Smooth muscle cell (in vitro differentiated cells): ENCODE data around the gene PRKCZ. TPM values are rescaled to one million over a fixed set of nuclear protein-coding genes. Genes with fewer than 3 reads are reported as not detected.
"Not testable (repeated sequence)": the region's sequence is repeated elsewhere in the genome, so short reads cannot be mapped to it uniquely, and the experiment has no call there.

Experiments
- DNase-seq: peaks from one replicate; lab custom pipeline; 2025; ENCODE audit not compliant: unreplicated experiment; lab: John Stamatoyannopoulos, UW
- H2AFZ ChIP-seq: fragments of 200-600 bp; sonication (generic); 2 replicates; pipeline ENCODE4 v1.6.0; 2016; ENCODE audit warnings: antibody characterized with exemption, low read depth, mild to moderate bottlenecking
- H3F3A ChIP-seq: fragments of 200-600 bp; sonication (generic); 2 replicates; pipeline ENCODE4 v1.6.0; 2017; ENCODE audit warnings: antibody characterized with exemption, low read depth
- H3K27ac ChIP-seq: fragments of 200-600 bp; sonication (generic); 2 replicates; pipeline ENCODE4 v1.5.1; 2016; ENCODE audit warnings: low read depth, mild to moderate bottlenecking
- H3K27me3 ChIP-seq: fragments of 200-600 bp; sonication (generic); 2 replicates; pipeline ENCODE4 v1.6.1; 2016; ENCODE audit warnings: low read depth, mild to moderate bottlenecking
- H3K36me3 ChIP-seq: fragments of 200-600 bp; sonication (generic); 2 replicates; pipeline ENCODE4 v1.5.1; 2016; ENCODE audit warnings: low read depth
- H3K4me1 ChIP-seq: fragments of 200-600 bp; sonication (generic); 2 replicates; pipeline ENCODE4 v1.5.1; 2016; ENCODE audit warnings: low read depth
- H3K4me2 ChIP-seq: fragments of 200-600 bp; sonication (generic); 2 replicates; pipeline ENCODE4 v1.6.0; 2016; ENCODE audit warnings: mild to moderate bottlenecking
- H3K4me3 ChIP-seq: fragments of 200-600 bp; sonication (generic); 2 replicates; pipeline ENCODE4 v1.5.1; 2016; ENCODE audit warnings: mild to moderate bottlenecking
- H3K79me2 ChIP-seq: fragments of 200-600 bp; sonication (generic); 2 replicates; pipeline ENCODE4 v1.6.0; 2016; ENCODE audit warnings: low read depth, mild to moderate bottlenecking
- H3K9ac ChIP-seq: fragments of 200-600 bp; sonication (generic); 2 replicates; pipeline ENCODE4 v1.6.0; 2016; ENCODE audit warnings: low read depth
- H3K9me3 ChIP-seq: fragments of 200-600 bp; sonication (generic); replicated peaks from 2 replicates; pipeline ENCODE4 v1.5.1; 2016; ENCODE audit warnings: low read depth
- H4K20me1 ChIP-seq: fragments of 200-600 bp; sonication (generic); 2 replicates; pipeline ENCODE4 v1.6.0; 2016; ENCODE audit warnings: low read depth
- WGBS: methylation state at CpG from one replicate; pipeline ENCODE4 v1.1.7; 2016; ENCODE audit warnings: low lambda C conversion rate; 5-methylcytosine and 5-hydroxymethylcytosine counted together
- polyA plus RNA-seq: library from polyadenylated mRNA; unstranded; fragments of >200 nt; fragmentation: Nextera tagmentation; extraction: Ambion mirVana; gene quantifications from 2 replicates; pipeline ENCODE4 v1.2.1, GENCODE V29; 2016
- total RNA-seq: library from RNA; depleted of rRNA; stranded (reverse); fragments of >200 nt; gene quantifications from 2 replicates; pipeline ENCODE4 v1.2.3, GENCODE V29; 2014
- TF ChIP-seq, protein P1 (sequence below): fragments of 200-600 bp; sonication (generic); IDR thresholded peaks from 2 replicates; pipeline ENCODE4 v1.5.1; 2017; ENCODE audit warnings: borderline replicate concordance, mild to moderate bottlenecking, antibody characterized with exemption; ENCODE audit not compliant: insufficient read depth, poor library complexity, severe bottlenecking

PRKCZ gene
- total and polyA plus RNA-seq, 2 experiments from 2014 or later, result 5.8 to 10.3 TPM

DNA sequence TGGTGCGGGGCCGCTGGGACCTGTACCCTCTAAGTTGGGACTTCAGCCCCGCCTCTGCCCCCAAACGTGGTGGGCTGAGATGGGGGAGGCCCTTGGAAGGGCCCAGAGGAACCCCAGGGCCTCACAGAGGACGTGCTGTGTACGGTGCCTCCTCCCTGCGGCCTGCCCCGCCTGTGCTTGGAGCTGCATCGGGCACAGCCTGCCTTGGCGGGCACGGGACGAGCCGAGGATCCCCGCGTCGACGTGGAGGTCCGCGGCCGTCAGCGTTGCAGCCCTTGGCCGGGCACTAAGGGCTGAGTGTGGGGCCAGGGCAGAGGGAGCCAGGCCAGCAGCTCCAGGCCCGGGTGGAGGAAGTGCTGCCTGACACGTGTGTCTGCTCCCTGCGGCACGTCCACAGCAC is 43.4 kb downstream of the PRKCZ start:
- no peak overlapping the region for H3K4me2 ChIP-seq
- H3K79me2 ChIP-seq, result no peaks in the 10 kb centered on the region
- no peak overlapping the region for H2AFZ ChIP-seq
- TF ChIP-seq, protein P1, sequence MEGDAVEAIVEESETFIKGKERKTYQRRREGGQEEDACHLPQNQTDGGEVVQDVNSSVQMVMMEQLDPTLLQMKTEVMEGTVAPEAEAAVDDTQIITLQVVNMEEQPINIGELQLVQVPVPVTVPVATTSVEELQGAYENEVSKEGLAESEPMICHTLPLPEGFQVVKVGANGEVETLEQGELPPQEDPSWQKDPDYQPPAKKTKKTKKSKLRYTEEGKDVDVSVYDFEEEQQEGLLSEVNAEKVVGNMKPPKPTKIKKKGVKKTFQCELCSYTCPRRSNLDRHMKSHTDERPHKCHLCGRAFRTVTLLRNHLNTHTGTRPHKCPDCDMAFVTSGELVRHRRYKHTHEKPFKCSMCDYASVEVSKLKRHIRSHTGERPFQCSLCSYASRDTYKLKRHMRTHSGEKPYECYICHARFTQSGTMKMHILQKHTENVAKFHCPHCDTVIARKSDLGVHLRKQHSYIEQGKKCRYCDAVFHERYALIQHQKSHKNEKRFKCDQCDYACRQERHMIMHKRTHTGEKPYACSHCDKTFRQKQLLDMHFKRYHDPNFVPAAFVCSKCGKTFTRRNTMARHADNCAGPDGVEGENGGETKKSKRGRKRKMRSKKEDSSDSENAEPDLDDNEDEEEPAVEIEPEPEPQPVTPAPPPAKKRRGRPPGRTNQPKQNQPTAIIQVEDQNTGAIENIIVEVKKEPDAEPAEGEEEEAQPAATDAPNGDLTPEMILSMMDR, result no peak
- H3K9me3 ChIP-seq, result no peaks in the 10 kb centered on the region
- no peaks in the 10 kb centered on the region for H3F3A ChIP-seq
- H3K27me3 ChIP-seq, result no peaks in the 10 kb centered on the region
- WGBS, result 94% methylated on average over 21 of the region's 26 CpGs
- H4K20me1 ChIP-seq, result peaks cover 2% of the 10 kb centered on the region
- H3K27ac ChIP-seq, result no peak overlapping the region
- H3K4me3 ChIP-seq, result no peak overlapping the region
- H3K36me3 ChIP-seq, result no peaks in the 10 kb centered on the region
- no peak overlapping the region for H3K9ac ChIP-seq
- no peaks in the 10 kb centered on the region for H3K4me1 ChIP-seq
- DNase-seq, result no peak

DNA sequence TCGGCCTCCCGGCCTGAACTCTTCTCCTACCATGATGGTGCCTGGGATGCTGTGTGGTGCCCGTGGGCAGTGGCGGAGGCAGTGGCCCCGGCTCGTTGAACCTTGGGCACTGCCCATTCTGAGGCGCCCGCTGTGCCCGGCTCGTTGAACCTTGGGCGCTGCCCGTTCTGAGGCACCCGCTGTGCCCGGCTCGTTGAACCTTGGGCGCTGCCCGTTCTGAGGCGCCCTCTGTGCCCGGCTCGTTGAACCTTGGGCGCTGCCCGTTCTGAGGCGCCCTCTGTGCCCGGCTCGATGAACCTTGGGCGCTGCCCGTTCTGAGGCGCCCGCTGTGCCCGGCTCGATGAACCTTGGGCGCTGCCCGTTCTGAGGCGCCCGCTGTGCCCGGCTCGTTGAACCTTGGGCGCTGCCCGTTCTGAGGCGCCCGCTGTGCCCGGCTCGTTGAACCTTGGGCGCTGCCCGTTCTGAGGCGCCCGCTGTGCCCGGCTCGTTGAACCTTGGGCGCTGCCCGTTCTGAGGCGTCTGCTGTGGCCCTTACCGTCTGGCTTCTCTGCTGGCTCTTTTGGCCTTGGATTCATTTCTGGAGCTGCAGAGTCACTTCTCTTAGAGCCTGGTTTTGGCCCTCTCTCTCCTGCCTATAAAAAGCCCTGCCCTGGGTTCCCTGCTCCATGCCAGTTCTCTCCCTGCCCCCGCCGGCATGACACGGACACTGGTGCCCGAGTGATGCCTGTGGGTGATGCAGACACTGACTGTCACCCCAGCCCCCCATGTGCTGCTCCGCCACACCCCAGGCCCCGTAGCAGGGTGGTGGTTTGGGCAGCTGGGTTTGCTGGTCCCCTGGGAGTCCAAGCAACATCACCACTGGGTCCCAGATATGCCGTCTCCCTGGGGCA is 44.3 kb downstream of the PRKCZ start:
- not testable (repeated sequence) for H3K79me2 ChIP-seq, H3K27ac ChIP-seq, H2AFZ ChIP-seq, H4K20me1 ChIP-seq, DNase-seq, H3K9ac ChIP-seq, H3K27me3 ChIP-seq, H3K4me3 ChIP-seq, H3K36me3 ChIP-seq, H3K4me2 ChIP-seq, H3K4me1 ChIP-seq, H3K9me3 ChIP-seq, H3F3A ChIP-seq
- 99% methylated on average over 54 of the region's 60 CpGs for WGBS

DNA sequence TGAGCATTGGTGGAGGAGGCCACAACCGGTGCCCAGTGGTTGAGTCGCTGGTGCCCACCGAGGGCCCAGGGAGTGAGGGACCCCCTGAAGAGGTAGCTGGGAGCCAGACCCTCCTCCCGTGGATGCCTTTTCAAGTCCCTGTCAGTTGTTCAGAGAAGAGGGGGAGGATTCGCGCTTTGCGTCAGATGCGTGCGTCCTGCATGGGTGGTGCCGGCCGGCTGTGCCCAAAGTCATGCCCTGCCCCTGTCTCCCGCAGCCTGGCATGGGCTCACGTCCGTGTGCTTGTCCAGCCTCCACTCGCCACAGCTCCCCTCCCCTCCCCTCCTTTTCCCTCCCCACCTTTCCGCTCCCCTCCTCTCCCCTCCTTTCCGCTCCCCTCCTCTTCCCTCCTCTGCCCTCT is 45.2 kb downstream of the PRKCZ start:
- H3K4me1 ChIP-seq, result no peaks in the 10 kb centered on the region
- no peak for DNase-seq
- no peak overlapping the region for H3K4me3 ChIP-seq
- H2AFZ ChIP-seq, result no peak overlapping the region
- WGBS, result 87% methylated on average over 15 of the region's 17 CpGs
- TF ChIP-seq, protein P1, result no peak
- H3F3A ChIP-seq, result no peaks in the 10 kb centered on the region
- peaks cover 2% of the 10 kb centered on the region for H4K20me1 ChIP-seq
- H3K36me3 ChIP-seq, result no peaks in the 10 kb centered on the region
- no peaks in the 10 kb centered on the region for H3K79me2 ChIP-seq
- H3K9me3 ChIP-seq, result no peaks in the 10 kb centered on the region
- no peak overlapping the region for H3K9ac ChIP-seq
- no peaks in the 10 kb centered on the region for H3K27me3 ChIP-seq
- no peak overlapping the region for H3K27ac ChIP-seq
- H3K4me2 ChIP-seq, result no peak overlapping the region

DNA sequence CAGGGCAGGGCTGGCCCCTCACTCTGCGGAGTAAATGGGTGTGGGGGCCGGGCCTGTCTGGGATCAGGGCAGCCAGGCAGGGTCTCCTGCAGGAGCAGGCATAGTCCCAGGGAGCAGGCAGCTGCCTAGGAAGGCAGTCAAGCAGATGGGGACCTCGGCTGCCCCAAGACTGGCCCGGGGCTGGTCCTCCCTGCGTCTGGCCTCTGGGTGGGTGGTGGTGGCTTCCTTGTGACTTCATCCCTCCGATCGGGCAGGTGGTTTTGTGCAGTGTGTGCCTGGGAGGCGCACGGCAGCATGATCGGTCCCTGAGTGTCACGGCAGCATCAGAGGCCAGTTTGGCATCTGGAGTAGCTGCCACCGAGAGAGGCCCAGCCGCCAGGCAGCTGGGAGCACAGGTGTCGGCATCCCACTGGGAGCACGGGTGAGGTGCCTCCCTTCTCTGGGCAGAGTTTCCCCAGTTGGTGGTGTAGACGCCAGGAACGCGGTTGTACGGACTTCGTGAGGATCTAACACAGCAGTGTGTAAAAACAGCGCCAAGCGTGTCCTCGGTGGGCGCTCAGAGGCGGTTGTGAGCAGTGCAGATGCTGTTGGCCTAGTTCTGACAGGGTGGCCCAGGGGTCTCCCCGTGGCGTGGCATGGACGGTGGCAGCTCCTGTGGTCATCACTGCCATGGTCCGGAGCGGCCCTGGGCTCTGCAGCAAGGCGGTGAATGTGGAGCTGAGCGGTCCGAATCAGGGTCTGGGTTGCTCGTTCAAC is 45.9 kb downstream of the PRKCZ start:
- TF ChIP-seq, protein P1, result no peak
- Histone ChIP-seq H3K79me2 (no peaks in the 10 kb centered on the region), H3K27ac (no peak overlapping the region), H4K20me1 (peaks cover 2% of the 10 kb centered on the region), H3K36me3 (no peaks in the 10 kb centered on the region), H3F3A (no peaks in the 10 kb centered on the region), H3K9ac (no peak overlapping the region), H3K9me3 (no peaks in the 10 kb centered on the region), H3K4me3 (no peak overlapping the region), H3K4me2 (no peak overlapping the region), H2AFZ (no peak overlapping the region), H3K4me1 (no peaks in the 10 kb centered on the region), H3K27me3 (no peaks in the 10 kb centered on the region)
- WGBS, result 94% methylated on average over 33 of the region's 34 CpGs
- no peak for DNase-seq
